ENCODE data around the gene CMTM5. TPM values are rescaled to one million over a fixed set of nuclear protein-coding genes. Genes with fewer than 3 reads are reported as not detected.
"Not testable (repeated sequence)": the region's sequence is repeated elsewhere in the genome, so short reads cannot be mapped to it uniquely, and the experiment has no call there.

The CMTM5 gene
- polyA plus RNA-seq, 3 donors from 2014 or later: 0.27 to 4.0 TPM; not detected in 1

DNA sequence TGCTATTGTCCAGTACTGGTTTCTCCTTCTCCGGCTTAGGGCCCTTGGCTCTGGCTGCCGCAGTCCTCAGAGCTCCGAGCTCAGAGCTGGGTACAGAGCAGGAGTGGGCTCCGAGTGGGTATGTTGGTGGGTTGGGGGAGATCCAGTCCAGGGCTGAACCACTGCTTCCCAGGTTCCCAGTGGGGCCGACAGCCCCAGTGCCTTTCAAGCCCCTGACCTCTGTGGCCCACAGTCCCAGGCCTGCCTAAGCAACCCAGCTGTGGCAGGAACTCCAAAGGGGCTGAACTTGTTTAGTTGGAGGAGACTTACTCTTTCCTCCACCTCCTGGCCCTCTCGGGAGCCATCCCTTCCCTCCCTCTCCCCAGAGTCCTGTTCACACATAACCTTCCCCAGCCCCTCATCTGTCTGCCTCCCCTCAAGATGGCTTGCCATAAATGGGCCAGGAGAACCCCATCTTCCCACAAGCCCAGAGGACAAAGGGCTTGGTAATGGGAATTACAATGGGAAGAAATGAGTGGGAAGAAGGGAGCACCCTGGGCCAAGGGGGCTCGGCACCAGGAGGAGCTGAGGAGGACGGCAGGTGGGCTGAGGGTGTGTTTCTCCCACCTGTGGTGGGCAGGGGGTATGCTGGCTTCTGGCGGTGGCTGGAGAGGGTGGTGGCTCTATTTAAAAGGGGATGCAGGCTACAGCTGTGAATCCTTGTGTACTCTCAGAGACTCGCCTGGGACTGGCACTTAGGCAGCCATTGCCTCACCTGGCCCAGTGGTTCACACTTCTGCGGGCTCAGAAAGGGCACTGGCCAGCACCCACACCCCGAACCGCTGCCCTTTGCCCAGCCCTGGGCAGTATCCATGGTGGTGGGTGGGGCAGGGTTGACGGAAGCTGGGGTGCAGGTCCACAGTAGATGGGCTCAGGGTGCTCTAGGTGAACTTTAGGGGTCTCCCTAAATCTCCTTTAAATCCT lies 35.0 kb downstream of the CMTM5 start:
- H3K36me3 Mint-ChIP-seq: no peaks in the 10 kb centered on the region
- no peak overlapping the region for H3K27ac Mint-ChIP-seq
- no peak overlapping the region for H3K4me3 Mint-ChIP-seq
- no peak for DNase-seq
- no peaks in the 10 kb centered on the region for H3K4me1 Mint-ChIP-seq
- H3K9me3 Mint-ChIP-seq: no peaks in the 10 kb centered on the region
- H3K27me3 Mint-ChIP-seq (ENCODE audit: low read depth in 3 of 3): no peaks in the 10 kb centered on the region

DNA sequence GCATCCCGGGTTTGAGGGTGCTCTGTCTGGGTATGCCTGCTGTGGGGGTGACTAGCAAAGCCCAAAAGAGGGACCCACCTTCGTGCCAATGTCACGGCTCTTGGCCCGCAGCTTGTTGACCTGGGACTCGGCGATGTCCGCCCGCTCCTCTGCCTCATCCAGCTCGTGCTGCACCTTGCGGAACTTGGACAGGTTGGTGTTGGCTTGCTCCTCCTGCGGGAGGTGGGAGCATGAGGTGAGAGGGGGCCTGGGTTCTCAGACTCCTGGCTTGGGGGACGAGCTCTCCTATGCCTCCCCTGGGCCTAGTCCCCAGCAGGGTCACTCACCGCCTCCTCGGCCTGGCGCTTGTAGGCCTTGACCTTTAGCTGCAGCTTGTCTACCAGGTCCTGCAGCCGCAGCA lies 36.8 kb downstream of the CMTM5 start:
- DNase-seq: no peak
- no peaks in the 10 kb centered on the region for H3K4me1 Mint-ChIP-seq
- no peak overlapping the region for H3K4me3 Mint-ChIP-seq
- no peaks in the 10 kb centered on the region for H3K27me3 Mint-ChIP-seq (ENCODE audit: low read depth in 3 of 3)
- no peaks in the 10 kb centered on the region for H3K36me3 Mint-ChIP-seq
- no peak overlapping the region for H3K27ac Mint-ChIP-seq
- peaks cover 0 to 2% (median 0%) of the 10 kb centered on the region in 6 donors for H3K9me3 Mint-ChIP-seq

DNA sequence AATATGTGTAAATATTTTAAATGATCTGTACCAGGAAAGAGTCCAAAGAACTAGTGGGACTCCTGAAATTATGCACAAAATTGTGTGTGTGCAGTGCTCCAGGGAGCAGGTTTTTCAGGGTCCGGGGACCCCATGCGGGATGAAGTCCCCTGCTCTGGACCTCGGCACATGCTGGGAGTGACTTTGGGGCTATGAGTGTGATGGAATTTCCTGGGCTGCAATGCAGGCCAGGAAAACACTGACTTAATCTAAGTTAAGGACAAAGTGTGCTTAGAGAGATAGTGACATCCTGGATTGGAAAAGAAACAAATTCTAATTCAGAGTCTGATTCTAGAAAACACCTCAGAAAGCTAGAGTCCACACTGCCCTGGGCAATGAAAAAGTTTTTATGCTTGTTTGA lies 37.4 kb downstream of the CMTM5 start:
- H3K4me1 Mint-ChIP-seq: no peaks in the 10 kb centered on the region
- DNase-seq: no peak
- no peak overlapping the region for H3K27ac Mint-ChIP-seq
- no peaks in the 10 kb centered on the region for H3K36me3 Mint-ChIP-seq
- H3K9me3 Mint-ChIP-seq: peaks cover 0 to 2% (median 0%) of the 10 kb centered on the region in 6 donors
- no peaks in the 10 kb centered on the region for H3K27me3 Mint-ChIP-seq (ENCODE audit: low read depth in 3 of 3)
- no peak overlapping the region for H3K4me3 Mint-ChIP-seq

GRCh38 chr14:23414906-23415820 lies 38.3 kb downstream of the CMTM5 start:
- peaks cover 0 to 2% (median 0%) of the 10 kb centered on the region in 3 donors for H3K27me3 Mint-ChIP-seq (ENCODE audit: low read depth in 3 of 3)
- H3K27ac Mint-ChIP-seq: no peak overlapping the region
- no peak overlapping the region for H3K4me3 Mint-ChIP-seq
- peaks cover 0 to 2% (median 0%) of the 10 kb centered on the region in 6 donors for H3K9me3 Mint-ChIP-seq
- no peaks in the 10 kb centered on the region for H3K36me3 Mint-ChIP-seq
- DNase-seq: no peak
- H3K4me1 Mint-ChIP-seq: no peaks in the 10 kb centered on the region

GRCh38 chr14:23415821-23416778 lies 39.3 kb downstream of the CMTM5 start:
- no peaks in the 10 kb centered on the region for H3K4me1 Mint-ChIP-seq
- H3K4me3 Mint-ChIP-seq: no peak overlapping the region
- no peaks in the 10 kb centered on the region for H3K36me3 Mint-ChIP-seq
- H3K27ac Mint-ChIP-seq: no peak overlapping the region
- H3K9me3 Mint-ChIP-seq: peaks cover 0 to 2% (median 0%) of the 10 kb centered on the region in 6 donors
- peaks cover 0 to 5% (median 0%) of the 10 kb centered on the region in 3 donors for H3K27me3 Mint-ChIP-seq (ENCODE audit: low read depth in 3 of 3)
- DNase-seq: no peak

- no peak for DNase-seq
- Mint-ChIP-seq H3K4me1 (no peaks in the 10 kb centered on the region), H3K4me3 (no peak overlapping the region), H3K9me3 (peaks cover 0 to 2% (median 0%) of the 10 kb centered on the region in 6 donors), H3K27me3 (ENCODE audit: low read depth in 3 of 3) (peaks cover 0 to 5% (median 0%) of the 10 kb centered on the region in 3 donors), H3K27ac (no peak overlapping the region), H3K36me3 (no peaks in the 10 kb centered on the region)
These were observed 40.0 kb downstream of the CMTM5 start for GRCh38 chr14:23416801-23417200.

DNA sequence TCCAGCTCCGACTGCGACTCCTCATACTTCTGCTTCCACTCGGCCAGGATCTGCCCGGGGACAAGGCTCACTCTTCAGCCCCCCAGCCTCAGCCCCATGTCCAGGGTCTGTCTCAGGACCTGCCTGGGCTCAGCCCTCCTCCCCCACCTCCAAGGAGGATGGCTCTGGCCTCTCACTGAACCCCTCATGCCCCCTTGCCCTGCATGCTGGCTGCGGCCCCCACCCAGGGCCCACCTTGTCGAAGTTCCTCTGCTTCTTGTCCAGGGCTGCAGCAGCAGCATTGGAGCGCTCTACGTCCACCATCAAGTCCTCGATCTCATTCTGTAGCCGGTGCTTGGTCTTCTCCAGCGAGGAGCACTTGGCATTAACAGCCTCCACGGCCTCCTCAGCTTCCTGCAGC lies 40.4 kb downstream of the CMTM5 start:
- DNase-seq; H3K4me3 Mint-ChIP-seq; H3K9me3 Mint-ChIP-seq; H3K36me3 Mint-ChIP-seq; H3K4me1 Mint-ChIP-seq; H3K27me3 Mint-ChIP-seq (ENCODE audit: low read depth in 3 of 3); H3K27ac Mint-ChIP-seq: not testable (repeated sequence)

GRCh38 chr14:23418021-23418420 lies 41.2 kb downstream of the CMTM5 start:
- DNase-seq: no peak
- Mint-ChIP-seq H3K27ac (no peak overlapping the region), H3K27me3 (ENCODE audit: low read depth in 3 of 3) (peaks cover 0 to 5% (median 0%) of the 10 kb centered on the region in 3 donors), H3K36me3 (no peaks in the 10 kb centered on the region), H3K4me3 (no peak overlapping the region), H3K9me3 (peaks cover 0 to 2% (median 0%) of the 10 kb centered on the region in 6 donors), H3K4me1 (no peaks in the 10 kb centered on the region)

- not testable (repeated sequence) for H3K27ac Mint-ChIP-seq; H3K27me3 Mint-ChIP-seq (ENCODE audit: low read depth in 3 of 3); H3K4me3 Mint-ChIP-seq; H3K36me3 Mint-ChIP-seq; DNase-seq; H3K4me1 Mint-ChIP-seq; H3K9me3 Mint-ChIP-seq
These were observed 42.8 kb downstream of the CMTM5 start for GRCh38 chr14:23419646-23420045.

GRCh38 chr14:23421594-23421993 lies 44.7 kb downstream of the CMTM5 start:
- Mint-ChIP-seq H3K36me3 (no peaks in the 10 kb centered on the region), H3K9me3 (peaks cover 0 to 2% (median 0%) of the 10 kb centered on the region in 6 donors), H3K4me1 (no peaks in the 10 kb centered on the region), H3K4me3 (no peak overlapping the region), H3K27me3 (ENCODE audit: low read depth in 3 of 3) (peaks cover 0 to 5% (median 0%) of the 10 kb centered on the region in 3 donors), H3K27ac (no peak overlapping the region)
- no peak for DNase-seq

- Mint-ChIP-seq H3K4me3 (no peak overlapping the region), H3K9me3 (no peaks in the 10 kb centered on the region), H3K36me3 (no peaks in the 10 kb centered on the region), H3K4me1 (no peaks in the 10 kb centered on the region), H3K27me3 (ENCODE audit: low read depth in 3 of 3) (peaks cover 0 to 5% (median 0%) of the 10 kb centered on the region in 3 donors), H3K27ac (no peak overlapping the region)
- no peak for DNase-seq
These were observed 46.8 kb downstream of the CMTM5 start for GRCh38 chr14:23423657-23424056.

GRCh38 chr14:23425169-23425568 lies 48.3 kb downstream of the CMTM5 start:
- Mint-ChIP-seq H3K4me3 (no peak overlapping the region), H3K27ac (no peak overlapping the region), H3K4me1 (no peaks in the 10 kb centered on the region), H3K27me3 (ENCODE audit: low read depth in 3 of 3) (peaks cover 0 to 3% (median 1%) of the 10 kb centered on the region in 3 donors), H3K36me3 (no peaks in the 10 kb centered on the region), H3K9me3 (no peaks in the 10 kb centered on the region)
- DNase-seq: no peak

DNA sequence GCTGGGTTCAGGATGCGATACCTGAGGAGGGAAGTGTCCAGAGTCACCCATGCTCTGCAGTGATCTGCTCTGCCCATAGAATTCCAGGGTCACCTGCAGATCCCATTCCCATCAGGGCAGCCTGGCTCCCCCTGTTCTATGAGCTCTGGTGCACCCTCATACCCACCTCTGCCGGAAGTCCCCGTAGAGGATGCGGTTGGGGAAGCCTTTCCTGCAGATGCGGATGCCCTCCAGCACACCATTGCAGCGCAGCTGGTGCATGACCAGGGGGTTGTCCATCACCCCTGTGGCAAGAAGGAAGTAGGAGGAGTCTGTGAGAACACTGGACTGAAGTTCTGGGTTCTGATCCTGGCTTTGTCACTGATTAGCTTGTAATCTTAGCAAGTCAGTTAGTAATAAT lies 49.0 kb downstream of the CMTM5 start:
- not testable (repeated sequence) for H3K27ac Mint-ChIP-seq; H3K27me3 Mint-ChIP-seq (ENCODE audit: low read depth in 3 of 3); H3K9me3 Mint-ChIP-seq; H3K4me1 Mint-ChIP-seq; H3K36me3 Mint-ChIP-seq; H3K4me3 Mint-ChIP-seq; DNase-seq

Measured in immature natural killer cell (primary cell).